ENCODE measurements around the gene EXOSC10. TPM values are rescaled to one million over a fixed set of nuclear protein-coding genes. Genes with fewer than 3 reads are reported as not detected.

EXOSC10 gene
- 76.9 and 105 TPM in 2 replicates for total RNA-seq (2014; rRNA removed; shearing (Covaris generic))

GRCh38 chr1:11099310-11100148, at the start of gene EXOSC10:
Gene EXOSC10, minus strand, starts transcription at chr1:11099869. Its CDS starts 38 bp downstream, at chr1:11099831.
- DNase-seq (ENCODE audit: low read depth): peak; percentile 86

GRCh38 chr1:11147197-11147770, 47.6 kb upstream of the EXOSC10 start:
- DNase-seq (ENCODE audit: low read depth): peak; percentile 70

DNA sequence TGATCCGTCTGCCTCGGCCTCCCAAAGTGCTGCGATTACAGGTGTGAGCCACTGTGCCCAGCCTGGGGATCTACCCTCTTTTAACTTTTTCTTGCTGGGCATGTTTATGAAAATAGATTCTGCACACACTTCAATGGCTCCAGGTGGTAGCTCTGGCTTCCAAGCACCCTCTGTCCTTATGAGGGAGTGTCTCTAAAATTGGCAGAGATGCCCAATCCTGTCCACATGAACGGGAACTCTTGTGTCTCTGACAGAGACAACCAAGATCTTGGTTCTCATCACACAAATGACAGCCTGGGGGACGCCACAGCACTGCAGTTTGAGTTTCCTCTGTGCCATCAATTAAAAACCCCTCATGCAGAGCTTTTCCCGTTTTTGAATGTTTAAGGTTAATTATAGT, 46.1 kb upstream of the EXOSC10 start:
- DNase-seq (ENCODE audit: low read depth): no peak

- no peak for DNase-seq (ENCODE audit: low read depth)
Measured at GRCh38 chr1:11144570-11145256, 45.0 kb upstream of the EXOSC10 start.

DNA sequence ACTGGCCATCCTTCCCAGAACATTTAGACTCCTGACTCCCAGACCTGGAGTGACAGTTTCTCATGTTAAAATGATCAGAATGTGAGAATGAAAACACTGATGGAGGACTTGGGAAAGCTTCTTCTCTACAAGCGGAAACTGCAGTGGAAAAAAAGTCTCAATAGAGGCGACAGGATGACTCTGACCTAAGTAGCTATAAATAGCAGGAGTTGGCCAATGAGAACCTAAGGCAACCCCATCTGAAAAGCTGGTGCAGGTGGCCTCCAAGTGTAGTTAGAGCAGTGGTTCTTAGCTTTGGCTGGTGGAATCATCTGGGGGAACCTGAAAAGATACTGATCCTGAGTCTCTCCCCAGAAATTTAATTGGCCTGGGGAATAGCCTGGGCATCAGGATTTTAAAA, 44.2 kb upstream of the EXOSC10 start:
- no peak for DNase-seq (ENCODE audit: low read depth)

- no peak for DNase-seq (ENCODE audit: low read depth)
Measured at GRCh38 chr1:11143401-11143800, 43.7 kb upstream of the EXOSC10 start.

- no peak for DNase-seq (ENCODE audit: low read depth)
Measured at GRCh38 chr1:11142618-11143391, 43.1 kb upstream of the EXOSC10 start.

- peak; percentile 13 for DNase-seq (ENCODE audit: low read depth)
Measured at GRCh38 chr1:11138952-11139351, 39.3 kb upstream of the EXOSC10 start.

DNA sequence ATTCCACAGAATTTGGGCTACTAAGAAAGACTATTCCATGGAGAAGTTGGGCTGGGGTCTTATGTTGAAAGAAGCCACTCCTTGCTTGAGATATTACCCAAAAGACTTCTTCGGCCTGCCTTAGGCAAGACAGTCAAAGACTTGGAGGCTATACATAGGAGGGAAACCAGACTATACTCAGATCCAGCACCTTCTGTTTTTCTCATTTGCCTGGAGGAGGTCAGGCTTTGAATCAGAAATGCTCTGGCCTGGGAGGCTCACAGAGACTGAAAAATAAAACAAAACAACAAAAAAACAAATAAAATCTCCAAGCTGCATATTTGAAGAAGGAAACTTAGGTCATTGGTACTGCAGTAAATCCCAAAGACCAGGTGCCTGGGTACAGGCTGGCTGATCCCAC, 38.4 kb upstream of the EXOSC10 start:
- no peak for DNase-seq (ENCODE audit: low read depth)

DNA sequence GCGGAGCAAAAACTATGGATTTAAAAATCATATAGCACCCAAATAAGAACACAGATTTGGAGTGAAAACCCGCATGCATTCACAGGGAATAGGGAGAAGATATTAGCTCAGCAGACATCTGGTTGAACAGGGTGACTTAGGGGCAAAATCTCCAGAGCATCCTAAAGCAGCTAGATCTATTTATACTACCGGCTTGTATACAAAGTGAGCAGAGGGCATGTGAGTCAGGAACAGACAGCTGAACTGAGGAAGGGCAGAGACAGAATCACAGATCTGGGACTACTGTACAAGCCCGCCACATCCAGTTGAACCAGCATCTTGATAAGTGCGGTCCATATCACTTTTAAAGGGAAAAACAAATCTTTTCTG, 35.2 kb upstream of the EXOSC10 start:
- DNase-seq (ENCODE audit: low read depth): peak; percentile 59

GRCh38 chr1:11134251-11134897, 34.7 kb upstream of the EXOSC10 start:
- DNase-seq (ENCODE audit: low read depth): peak; percentile 87

- no peak for DNase-seq (ENCODE audit: low read depth)
Measured at GRCh38 chr1:11132563-11133293, 33.1 kb upstream of the EXOSC10 start.

DNA sequence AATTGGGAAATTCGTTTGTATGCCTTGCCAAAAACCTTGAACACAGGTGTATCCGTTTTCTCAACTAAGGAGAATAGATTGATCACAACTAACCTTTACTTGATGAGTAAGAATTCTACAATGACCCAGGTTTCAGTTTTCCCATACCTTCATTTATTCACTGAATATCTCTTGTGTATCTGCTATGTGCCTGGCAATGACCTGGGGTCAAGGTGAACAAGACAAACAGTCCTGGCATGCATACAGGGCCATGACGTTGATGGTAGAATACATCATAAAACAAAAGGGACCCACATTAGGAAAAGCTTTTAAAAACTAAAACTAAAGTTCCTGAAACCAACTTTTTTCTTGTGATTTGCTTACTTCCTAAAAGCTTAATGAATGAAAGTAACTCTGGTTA, 32.1 kb upstream of the EXOSC10 start:
- DNase-seq (ENCODE audit: low read depth): no peak

DNA sequence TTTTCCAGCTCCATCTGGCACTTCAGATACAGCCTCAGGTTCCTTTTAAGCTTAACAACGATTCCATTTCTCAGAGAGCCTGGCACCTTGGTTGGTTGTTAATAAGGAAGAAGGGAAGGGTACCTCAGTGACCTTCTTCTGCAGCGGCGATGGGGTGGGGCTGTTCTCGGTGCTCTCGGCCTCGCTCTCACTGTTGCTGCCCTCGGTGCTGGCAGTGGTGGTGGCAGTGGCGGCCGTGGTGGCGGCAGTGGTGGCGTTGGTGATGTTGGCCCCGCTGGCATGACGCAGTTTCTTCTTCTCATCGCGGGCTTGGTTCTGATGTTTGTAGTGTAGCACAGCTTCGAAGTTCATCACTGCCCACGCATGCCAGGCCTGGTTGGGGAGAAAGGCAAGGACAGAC, 30.7 kb upstream of the EXOSC10 start:
- no peak for DNase-seq (ENCODE audit: low read depth)

DNA sequence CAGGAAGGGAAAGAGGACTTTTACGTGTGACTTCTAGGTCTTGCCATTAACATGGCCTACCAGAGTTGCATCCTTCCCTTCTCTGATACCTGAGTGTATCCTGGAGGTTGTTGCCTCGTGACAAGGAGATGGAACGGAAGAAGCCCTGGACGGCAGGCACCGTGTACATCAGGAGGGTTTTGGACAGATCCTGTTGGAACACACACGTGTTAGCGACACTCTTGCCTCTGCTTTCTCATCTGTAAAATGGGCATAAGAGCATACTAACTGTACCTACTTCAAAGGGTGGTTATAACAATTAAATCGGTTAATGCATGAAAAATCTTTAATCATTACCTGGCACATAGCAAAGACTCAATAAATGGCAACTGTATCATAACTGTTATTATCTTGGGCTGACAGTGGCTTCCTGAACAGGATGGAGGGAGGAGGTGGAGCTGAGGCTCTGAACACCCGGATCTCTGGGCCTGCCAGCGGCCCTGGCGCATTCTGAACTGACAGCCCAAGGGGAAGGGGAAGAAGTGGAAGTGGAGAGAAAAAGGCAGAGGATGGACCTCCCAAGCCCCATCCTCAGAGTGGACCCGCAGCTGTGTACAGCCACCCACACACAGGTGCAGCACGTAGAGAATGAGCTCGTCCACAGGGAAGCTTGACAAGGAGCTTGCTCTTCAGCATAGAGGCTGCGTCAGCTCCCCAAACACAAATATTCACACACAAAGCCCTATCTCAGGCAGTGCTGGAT, 30.2 kb upstream of the EXOSC10 start:
- DNase-seq (ENCODE audit: low read depth): no peak

DNA sequence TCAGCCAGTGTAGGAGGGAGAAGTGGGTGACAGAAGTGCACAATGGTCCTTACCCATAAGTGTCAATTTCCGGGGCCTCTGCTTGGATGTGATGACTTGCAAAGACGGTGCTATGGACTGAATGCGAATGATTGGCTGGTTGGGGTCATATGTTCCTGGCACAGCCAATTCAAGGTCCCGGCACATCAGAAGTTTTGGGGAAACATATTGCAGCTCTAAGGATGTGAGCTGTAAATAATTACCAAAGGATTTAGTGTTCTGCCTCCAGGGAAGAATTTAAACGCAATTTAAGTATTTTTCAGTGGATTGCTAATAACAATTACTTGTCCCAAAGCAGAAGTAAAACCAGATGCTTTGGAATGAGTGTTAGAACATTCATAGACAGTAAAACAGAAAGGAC, 26.9 kb upstream of the EXOSC10 start:
- no peak for DNase-seq (ENCODE audit: low read depth)

DNA sequence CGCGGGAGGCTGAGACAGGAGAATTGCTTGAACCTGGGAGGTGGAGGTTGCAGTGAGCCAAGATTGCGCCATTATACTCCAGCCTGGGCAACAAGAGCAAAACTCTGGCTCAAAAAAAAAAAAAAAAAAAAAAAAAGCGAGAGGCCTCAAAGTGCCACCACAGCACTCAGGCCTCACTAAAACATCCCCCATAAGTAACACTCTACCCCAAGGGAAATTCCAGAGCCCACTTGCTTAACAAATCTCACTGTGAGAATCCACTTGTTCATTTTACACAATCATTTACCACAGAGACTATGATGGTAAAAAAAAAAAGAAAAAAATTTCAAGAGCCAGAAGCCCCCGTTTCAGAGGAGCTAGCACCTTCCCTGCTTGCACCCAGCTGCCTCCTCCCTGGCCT, 26.3 kb upstream of the EXOSC10 start:
- DNase-seq (ENCODE audit: low read depth): no peak

DNA sequence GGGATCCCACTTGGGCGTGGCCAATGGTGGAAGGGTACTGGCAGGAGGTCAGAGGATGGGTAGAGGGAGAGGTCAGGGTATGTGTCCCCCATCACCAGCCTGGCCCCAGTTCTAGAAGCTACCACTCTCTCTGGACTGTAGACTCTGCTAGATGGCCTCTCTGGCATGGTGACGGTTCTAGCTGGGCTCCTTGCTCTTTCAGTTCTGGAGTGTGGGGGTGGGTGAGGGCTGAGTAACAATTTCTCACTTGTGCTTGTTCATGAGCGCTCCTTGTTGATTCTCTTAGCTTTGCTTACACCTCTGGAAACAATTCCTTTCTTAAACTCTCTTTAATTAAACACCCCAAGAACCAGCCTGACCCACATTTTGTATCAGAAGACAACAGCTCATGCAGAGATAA, 25.3 kb upstream of the EXOSC10 start:
- DNase-seq (ENCODE audit: low read depth): no peak

GRCh38 chr1:11116318-11116717, 16.6 kb upstream of the EXOSC10 start:
- no peak for DNase-seq (ENCODE audit: low read depth)

DNA sequence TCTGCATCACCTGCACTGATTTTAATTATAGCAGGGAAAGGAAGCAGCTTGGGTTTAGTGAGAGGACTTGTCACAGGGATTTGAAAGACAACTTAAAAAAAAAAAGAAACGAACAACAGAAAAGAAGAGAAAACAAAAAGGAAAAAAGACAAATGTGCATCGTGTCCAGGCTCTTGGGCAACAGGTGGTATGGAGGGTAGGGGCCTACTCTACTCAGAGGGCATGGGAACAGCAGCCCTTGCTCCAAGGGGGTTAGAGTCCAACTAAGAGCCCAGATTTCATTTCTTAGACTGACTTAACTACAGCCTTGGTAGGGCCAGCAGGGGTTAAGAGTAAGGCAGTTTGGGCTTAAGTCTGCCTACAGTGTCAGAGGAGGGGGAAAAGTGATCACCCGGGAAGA, 15.3 kb upstream of the EXOSC10 start:
- DNase-seq (ENCODE audit: low read depth): no peak

Data from RPMI7951 (cell line).